Activated T-cell treated with anti-CD3 and anti-CD28 coated beads, Interleukin-2, amount 50 U/mL, for 72 hours (primary cell): Measurements from ENCODE around the gene PRKCI. TPM values are rescaled to one million over a fixed set of nuclear protein-coding genes. Genes with fewer than 3 reads are reported as not detected.
"Not testable (repeated sequence)": the region's sequence is repeated elsewhere in the genome, so short reads cannot be mapped to it uniquely, and the experiment has no call there.

Source experiments
- ATAC-seq, 2 donors: fragments of 150-1000 bp; cut with Tn5 transposase; replicated peaks in 1 of 2; 2 replicates each; pipeline ENCODE4 v1.10.0; 2021; ENCODE audit warnings: moderate library complexity in 2 of 2, mild to moderate bottlenecking in 1 of 2
- DNase-seq, 2 donors: peaks; one replicate each; pipeline ENCODE4 v3.0.0; 2021 to 2022; ENCODE audit warnings: mixed read lengths in 1 of 2
- H3K27ac Mint-ChIP-seq: one replicate; pipeline ENCODE4 v1.8.0; 2022; ENCODE audit warnings: mild to moderate bottlenecking, moderate library complexity, mixed read lengths
- H3K27me3 Mint-ChIP-seq: one replicate; pipeline ENCODE4 v1.8.0; 2022; ENCODE audit warnings: low read depth, mixed read lengths
- H3K36me3 Mint-ChIP-seq, 2 donors: one replicate each; pipeline ENCODE4 v1.8.0; 2022; ENCODE audit warnings: mixed read lengths in 2 of 2, mild to moderate bottlenecking in 1 of 2; ENCODE audit not compliant: insufficient read depth in 2 of 2
- H3K4me1 Mint-ChIP-seq: one replicate; pipeline ENCODE4 v1.8.0; 2022; ENCODE audit warnings: low read depth, mixed read lengths
- H3K4me3 Mint-ChIP-seq, 2 donors: one replicate each; pipeline ENCODE4 v1.8.0; 2022; ENCODE audit warnings: mild to moderate bottlenecking in 2 of 2, mixed read lengths in 2 of 2, moderate library complexity in 2 of 2
- H3K9me3 Mint-ChIP-seq, 2 donors: one replicate each; pipeline ENCODE4 v1.8.0; 2022; ENCODE audit warnings: mixed read lengths in 2 of 2
- total RNA-seq, 2 donors: library from RNA; stranded (reverse); gene quantifications; one replicate each; pipeline ENCODE4 v1.2.3, GENCODE V29; 2022

The PRKCI gene
- total RNA-seq, 2 donors from 2014 or later = 33.7 to 36.9 TPM

DNA sequence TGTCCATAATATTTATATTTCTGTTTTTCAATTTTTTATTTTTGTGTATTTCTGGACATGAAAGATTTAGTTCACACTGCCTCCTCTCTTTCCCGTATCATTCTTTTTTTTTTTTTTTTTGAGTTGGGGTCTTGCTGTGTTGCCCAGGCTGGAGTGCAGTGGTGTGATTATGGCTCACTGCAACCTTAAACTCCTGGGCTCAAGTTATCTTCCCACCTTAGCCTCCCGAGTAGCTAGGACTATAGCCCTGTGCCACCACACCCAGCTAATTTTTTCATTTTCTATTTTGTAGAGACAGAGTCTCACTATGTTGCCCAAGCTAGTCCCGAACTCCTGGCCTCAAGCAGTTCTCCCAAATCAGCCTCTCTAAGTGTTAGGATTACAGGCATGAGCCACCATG lies 53.6 kb downstream of the PRKCI start:
- ATAC-seq (no peak), DNase-seq (no peak)
- peaks cover 0 to 18% of the 10 kb centered on the region in 2 donors for H3K36me3 Mint-ChIP-seq
- H3K27ac Mint-ChIP-seq = peak overlapping the region; percentile 51
- H3K27me3 Mint-ChIP-seq = no peaks in the 10 kb centered on the region
- H3K4me1 Mint-ChIP-seq = peaks cover 30% of the 10 kb centered on the region
- H3K9me3 Mint-ChIP-seq = no peaks in the 10 kb centered on the region
- H3K4me3 Mint-ChIP-seq = no peak overlapping the region

- Mint-ChIP-seq H3K4me1 (peaks cover 30% of the 10 kb centered on the region), H3K36me3 (peaks cover 0 to 14% of the 10 kb centered on the region in 2 donors), H3K27ac (peak overlapping the region; percentile 90), H3K4me3 (peak overlapping the region; percentile 70 to 91)
- ATAC-seq = peak; percentile 46 to 66
- not testable (repeated sequence) for H3K9me3 Mint-ChIP-seq, H3K27me3 Mint-ChIP-seq
- peak in 1 of 2 donors; percentile 4 for DNase-seq
Measured at GRCh38 chr3:170277311-170277710, 55.1 kb downstream of the PRKCI start.

GRCh38 chr3:170277833-170278580 lies 55.8 kb downstream of the PRKCI start:
- peaks cover 30% of the 10 kb centered on the region for H3K4me1 Mint-ChIP-seq
- peak overlapping the region; percentile 92 for H3K27ac Mint-ChIP-seq
- H3K36me3 Mint-ChIP-seq = peaks cover 0 to 13% of the 10 kb centered on the region in 2 donors
- no peaks in the 10 kb centered on the region for H3K9me3 Mint-ChIP-seq
- H3K4me3 Mint-ChIP-seq = peak overlapping the region; percentile 70 to 91
- no peaks in the 10 kb centered on the region for H3K27me3 Mint-ChIP-seq
- DNase-seq = no peak
- no peak for ATAC-seq

DNA sequence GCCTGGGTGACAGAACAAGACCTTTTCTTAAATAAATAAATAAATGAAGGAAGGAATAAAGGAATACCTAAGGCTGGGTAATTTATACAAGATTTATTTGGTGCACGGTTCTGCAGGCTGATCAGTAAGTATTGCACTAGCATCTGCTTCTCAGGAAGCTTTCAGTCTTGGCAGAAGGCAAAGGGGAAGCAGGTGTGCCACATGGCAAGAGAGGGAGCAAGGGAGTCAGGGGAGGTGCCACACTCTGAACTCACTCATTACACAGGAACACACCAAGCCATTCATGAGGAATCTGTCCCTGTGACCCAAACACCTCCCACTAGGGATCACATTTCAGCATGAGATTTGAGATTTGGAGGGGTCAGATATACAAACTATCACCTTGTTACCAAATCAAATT lies 56.4 kb downstream of the PRKCI start:
- H3K4me1 Mint-ChIP-seq = peaks cover 30% of the 10 kb centered on the region
- H3K36me3 Mint-ChIP-seq = peaks cover 0 to 13% of the 10 kb centered on the region in 2 donors
- H3K27ac Mint-ChIP-seq = no peak overlapping the region
- ATAC-seq (no peak), DNase-seq (no peak)
- H3K27me3 Mint-ChIP-seq = no peaks in the 10 kb centered on the region
- H3K4me3 Mint-ChIP-seq = peak overlapping the region in 1 of 2 donors; percentile 70
- no peaks in the 10 kb centered on the region for H3K9me3 Mint-ChIP-seq

DNA sequence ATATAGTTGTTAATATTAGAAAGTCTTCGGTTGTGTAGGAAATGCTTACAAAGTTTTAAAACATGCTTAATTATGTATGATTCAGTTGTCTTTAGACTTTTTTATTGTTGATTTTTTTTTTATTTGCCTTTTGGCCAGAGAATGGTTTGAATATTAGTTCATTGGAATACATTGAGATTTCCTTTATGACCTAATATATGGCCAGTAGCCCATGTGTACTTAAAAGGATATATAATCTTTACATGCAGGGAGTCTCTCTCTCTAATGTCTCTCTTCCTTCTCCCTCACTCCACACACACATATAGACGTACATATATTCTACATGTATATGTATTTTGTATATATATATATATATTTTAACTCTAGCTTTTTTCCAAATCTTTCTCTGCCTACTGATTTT lies 68.0 kb downstream of the PRKCI start:
- Mint-ChIP-seq H3K27ac (no peak overlapping the region), H3K4me3 (no peak overlapping the region), H3K27me3 (no peaks in the 10 kb centered on the region), H3K4me1 (no peaks in the 10 kb centered on the region), H3K36me3 (peaks cover 3 to 4% of the 10 kb centered on the region in 2 donors), H3K9me3 (no peaks in the 10 kb centered on the region)
- ATAC-seq (no peak), DNase-seq (no peak)

DNA sequence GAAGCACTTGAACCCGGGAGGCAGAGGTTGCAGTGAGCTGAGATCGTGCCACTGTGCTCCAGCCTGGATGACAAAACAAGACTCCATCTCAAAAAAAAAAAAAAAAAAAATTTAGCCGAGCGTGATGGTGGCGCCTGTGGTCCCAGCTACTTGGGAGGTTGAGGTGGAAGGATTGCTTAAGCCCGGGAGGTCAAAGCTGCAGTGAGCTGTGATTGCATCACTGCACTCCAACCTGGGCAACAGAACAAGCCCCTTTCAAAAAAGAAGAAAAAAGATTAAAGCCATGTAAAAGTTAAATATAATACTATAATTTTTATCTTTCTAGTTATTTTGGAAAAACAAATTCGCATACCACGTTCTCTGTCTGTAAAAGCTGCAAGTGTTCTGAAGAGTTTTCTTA lies 73.4 kb downstream of the PRKCI start:
- H3K4me1 Mint-ChIP-seq = no peaks in the 10 kb centered on the region
- H3K36me3 Mint-ChIP-seq = peaks cover 0 to 2% of the 10 kb centered on the region in 2 donors
- DNase-seq = no peak
- H3K9me3 Mint-ChIP-seq = no peaks in the 10 kb centered on the region
- no peak overlapping the region for H3K4me3 Mint-ChIP-seq
- H3K27me3 Mint-ChIP-seq = no peaks in the 10 kb centered on the region
- no peak overlapping the region for H3K27ac Mint-ChIP-seq
- ATAC-seq = no peak

DNA sequence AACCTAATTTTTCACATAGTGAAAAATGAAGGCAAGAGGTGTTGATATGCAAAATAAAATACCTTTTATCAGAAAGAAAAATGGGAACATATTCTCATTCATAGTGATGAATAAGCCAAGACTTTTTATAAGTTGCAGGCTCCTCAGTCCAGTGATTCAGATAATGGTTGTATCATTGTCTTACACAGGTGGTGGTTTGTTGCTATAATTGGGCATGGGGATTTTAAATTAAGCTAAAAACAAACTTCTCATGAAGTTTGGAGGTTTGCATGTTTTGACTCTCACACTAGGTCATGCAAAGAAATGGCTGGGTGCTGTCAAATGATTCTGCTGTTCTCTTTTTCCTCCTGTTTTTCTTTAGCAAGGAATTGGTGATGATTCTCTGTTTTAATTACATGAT lies 74.5 kb downstream of the PRKCI start:
- ATAC-seq (no peak), DNase-seq (no peak)
- Mint-ChIP-seq H3K36me3 (peaks cover 0 to 2% of the 10 kb centered on the region in 2 donors), H3K9me3 (no peaks in the 10 kb centered on the region), H3K27me3 (no peaks in the 10 kb centered on the region), H3K4me3 (no peak overlapping the region), H3K27ac (no peak overlapping the region), H3K4me1 (no peaks in the 10 kb centered on the region)

DNA sequence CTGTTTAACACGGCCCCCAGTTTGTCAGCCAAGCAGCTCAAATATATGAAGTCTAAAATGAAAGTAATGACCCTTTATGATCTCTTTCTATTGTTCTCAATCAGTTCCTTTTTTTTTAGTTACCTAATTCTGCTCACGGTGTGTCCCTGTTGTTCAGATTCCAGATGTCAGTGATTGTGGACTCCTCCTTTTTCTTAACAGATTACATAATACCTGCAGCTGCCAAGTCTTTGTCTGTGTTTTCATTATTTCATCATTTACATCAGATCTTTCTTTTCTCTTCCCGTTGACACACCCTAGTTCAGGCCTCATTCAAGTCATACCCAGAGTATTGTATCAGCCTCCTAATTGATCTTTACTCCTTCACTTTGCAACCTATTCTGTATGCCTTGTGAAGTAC lies 79.2 kb downstream of the PRKCI start:
- no peak for DNase-seq
- no peaks in the 10 kb centered on the region for H3K4me1 Mint-ChIP-seq
- H3K4me3 Mint-ChIP-seq = no peak overlapping the region
- H3K27me3 Mint-ChIP-seq = no peaks in the 10 kb centered on the region
- ATAC-seq = no peak
- H3K36me3 Mint-ChIP-seq = no peaks in the 10 kb centered on the region
- H3K27ac Mint-ChIP-seq = no peak overlapping the region
- no peaks in the 10 kb centered on the region for H3K9me3 Mint-ChIP-seq

GRCh38 chr3:170302008-170302407 lies 79.8 kb downstream of the PRKCI start:
- no peaks in the 10 kb centered on the region for H3K27me3 Mint-ChIP-seq
- DNase-seq (no peak), ATAC-seq (no peak)
- no peaks in the 10 kb centered on the region for H3K4me1 Mint-ChIP-seq
- no peak overlapping the region for H3K4me3 Mint-ChIP-seq
- no peak overlapping the region for H3K27ac Mint-ChIP-seq
- no peaks in the 10 kb centered on the region for H3K36me3 Mint-ChIP-seq
- no peaks in the 10 kb centered on the region for H3K9me3 Mint-ChIP-seq

- DNase-seq (no peak), ATAC-seq (no peak)
- Mint-ChIP-seq H3K27me3 (no peaks in the 10 kb centered on the region), H3K9me3 (no peaks in the 10 kb centered on the region), H3K36me3 (no peaks in the 10 kb centered on the region), H3K4me1 (no peaks in the 10 kb centered on the region), H3K27ac (no peak overlapping the region), H3K4me3 (no peak overlapping the region)
Measured at GRCh38 chr3:170306015-170306414, 83.8 kb downstream of the PRKCI start.

- H3K27ac Mint-ChIP-seq = no peak overlapping the region
- no peak for ATAC-seq
- H3K27me3 Mint-ChIP-seq = no peaks in the 10 kb centered on the region
- no peaks in the 10 kb centered on the region for H3K4me1 Mint-ChIP-seq
- H3K9me3 Mint-ChIP-seq = no peaks in the 10 kb centered on the region
- no peak for DNase-seq
- no peaks in the 10 kb centered on the region for H3K36me3 Mint-ChIP-seq
- no peak overlapping the region for H3K4me3 Mint-ChIP-seq
Measured at GRCh38 chr3:170307671-170308405, 85.6 kb downstream of the PRKCI start.

GRCh38 chr3:170309046-170309445 lies 86.8 kb downstream of the PRKCI start:
- no peaks in the 10 kb centered on the region for H3K36me3 Mint-ChIP-seq
- no peaks in the 10 kb centered on the region for H3K27me3 Mint-ChIP-seq
- no peak overlapping the region for H3K4me3 Mint-ChIP-seq
- H3K27ac Mint-ChIP-seq = no peak overlapping the region
- H3K9me3 Mint-ChIP-seq = no peaks in the 10 kb centered on the region
- ATAC-seq = no peak
- no peak for DNase-seq
- H3K4me1 Mint-ChIP-seq = no peaks in the 10 kb centered on the region

DNA sequence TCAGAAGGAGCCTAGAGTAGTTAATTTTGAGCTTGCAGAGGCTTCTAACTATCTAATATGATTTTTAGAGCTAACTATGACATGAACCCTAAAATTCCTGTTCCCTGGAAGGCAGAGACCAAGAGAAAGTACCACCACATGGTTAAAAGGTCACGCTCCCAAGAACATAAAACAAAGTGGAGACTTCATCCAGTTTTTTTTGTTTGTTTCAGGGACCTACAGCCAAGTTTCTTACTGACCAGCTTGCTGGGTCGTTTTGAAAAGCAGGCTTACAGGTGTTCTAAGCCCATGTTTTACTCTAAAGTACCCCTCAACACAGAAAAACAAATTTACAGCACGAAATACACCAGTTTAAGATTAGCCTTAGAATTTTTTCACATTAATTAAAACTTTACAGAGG lies 95.7 kb downstream of the PRKCI start:
- no peaks in the 10 kb centered on the region for H3K36me3 Mint-ChIP-seq
- DNase-seq = no peak
- no peak overlapping the region for H3K27ac Mint-ChIP-seq
- H3K9me3 Mint-ChIP-seq = no peaks in the 10 kb centered on the region
- ATAC-seq = no peak
- no peak overlapping the region for H3K4me3 Mint-ChIP-seq
- H3K4me1 Mint-ChIP-seq = no peaks in the 10 kb centered on the region
- H3K27me3 Mint-ChIP-seq = no peaks in the 10 kb centered on the region
